ENCODE results near the gene PABPN1L.
A peak's percentile ranks its signal among the peaks of the same experiment; 100 is the strongest.

The PABPN1L gene

GRCh38 chr16:88868974-88869672 lies 2.7 kb upstream of the PABPN1L start:
- DNase-seq (ENCODE audit: low spot score): no peak

- DNase-seq (ENCODE audit: low spot score): no peak
Measured at GRCh38 chr16:88867581-88868246, 1.3 kb upstream of the PABPN1L start.

- DNase-seq (ENCODE audit: low spot score): no peak
Measured at GRCh38 chr16:88865742-88866141, 718 bp downstream of the PABPN1L start.

- DNase-seq (ENCODE audit: low spot score): no peak
Measured at GRCh38 chr16:88865310-88865709, 1.1 kb downstream of the PABPN1L start.

- no peak for DNase-seq (ENCODE audit: low spot score)
Measured at GRCh38 chr16:88864521-88864920, 1.9 kb downstream of the PABPN1L start.

- DNase-seq (ENCODE audit: low spot score): no peak
Measured at GRCh38 chr16:88864099-88864498, 2.4 kb downstream of the PABPN1L start.

- no peak for DNase-seq (ENCODE audit: low spot score)
Measured at GRCh38 chr16:88863426-88863825, 3.0 kb downstream of the PABPN1L start.

- DNase-seq (ENCODE audit: low spot score): no peak
Measured at GRCh38 chr16:88862968-88863367, 3.5 kb downstream of the PABPN1L start.

- DNase-seq (ENCODE audit: low spot score): no peak
Measured at GRCh38 chr16:88861359-88861758, 5.1 kb downstream of the PABPN1L start.

GRCh38 chr16:88859381-88860091 lies 6.9 kb downstream of the PABPN1L start:
- no peak for DNase-seq (ENCODE audit: low spot score)

GRCh38 chr16:88857728-88858339 lies 8.6 kb downstream of the PABPN1L start:
- peak; percentile 94 for DNase-seq (ENCODE audit: low spot score)

- peak; percentile 99 for DNase-seq (ENCODE audit: low spot score)
Measured at GRCh38 chr16:88856828-88857727, 9.4 kb downstream of the PABPN1L start, which contains the start of the genes GALNS and TRAPPC2L. Gene GALNS, minus strand, starts transcription at chr16:88856947. Its CDS starts 70 bp downstream, at chr16:88856877. Gene TRAPPC2L, plus strand, starts transcription at chr16:88857127. Its CDS starts 24 bp downstream, at chr16:88857151.

- DNase-seq (ENCODE audit: low spot score): no peak
Measured at GRCh38 chr16:88856122-88856827, 10.2 kb downstream of the PABPN1L start.

GRCh38 chr16:88855736-88856121 lies 10.7 kb downstream of the PABPN1L start:
- no peak for DNase-seq (ENCODE audit: low spot score)

- DNase-seq (ENCODE audit: low spot score): no peak
Measured at GRCh38 chr16:88855176-88855575, 11.3 kb downstream of the PABPN1L start.

GRCh38 chr16:88854306-88855111 lies 12.0 kb downstream of the PABPN1L start:
- no peak for DNase-seq (ENCODE audit: low spot score)

GRCh38 chr16:88853325-88853941 lies 13.0 kb downstream of the PABPN1L start:
- DNase-seq (ENCODE audit: low spot score): peak; percentile 45

GRCh38 chr16:88851616-88852015 lies 14.8 kb downstream of the PABPN1L start:
- no peak for DNase-seq (ENCODE audit: low spot score)

- no peak for DNase-seq (ENCODE audit: low spot score)
Measured at GRCh38 chr16:88850531-88851199, 15.8 kb downstream of the PABPN1L start.
